ENCODE data around the gene DNAJA4.

GRCh38 chr15:78228356-78228996, 35.9 kb upstream of the DNAJA4 start:
- TF ChIP-seq ZNF234 (CRISPR knock-in tag; conservative IDR thresholded peaks at IDR 0.05) = no peak
- no peak for TF ChIP-seq CHD2 (IDR thresholded peaks at IDR 0.05; ENCODE audit: low read depth, low read length)
- no peak for TF ChIP-seq CBFB (CRISPR knock-in tag; IDR thresholded peaks at IDR 0.05)
- TF ChIP-seq MAFK (conservative IDR thresholded peaks at IDR 0.05 in 1 of 2, IDR thresholded peaks at IDR 0.05 in 1 of 2; ENCODE audit: low read length in 2 of 2) = no peak
- TF ChIP-seq CTCF (CRISPR knock-in tag; IDR thresholded peaks at IDR 0.05) = no peak
- TF ChIP-seq, protein P1, sequence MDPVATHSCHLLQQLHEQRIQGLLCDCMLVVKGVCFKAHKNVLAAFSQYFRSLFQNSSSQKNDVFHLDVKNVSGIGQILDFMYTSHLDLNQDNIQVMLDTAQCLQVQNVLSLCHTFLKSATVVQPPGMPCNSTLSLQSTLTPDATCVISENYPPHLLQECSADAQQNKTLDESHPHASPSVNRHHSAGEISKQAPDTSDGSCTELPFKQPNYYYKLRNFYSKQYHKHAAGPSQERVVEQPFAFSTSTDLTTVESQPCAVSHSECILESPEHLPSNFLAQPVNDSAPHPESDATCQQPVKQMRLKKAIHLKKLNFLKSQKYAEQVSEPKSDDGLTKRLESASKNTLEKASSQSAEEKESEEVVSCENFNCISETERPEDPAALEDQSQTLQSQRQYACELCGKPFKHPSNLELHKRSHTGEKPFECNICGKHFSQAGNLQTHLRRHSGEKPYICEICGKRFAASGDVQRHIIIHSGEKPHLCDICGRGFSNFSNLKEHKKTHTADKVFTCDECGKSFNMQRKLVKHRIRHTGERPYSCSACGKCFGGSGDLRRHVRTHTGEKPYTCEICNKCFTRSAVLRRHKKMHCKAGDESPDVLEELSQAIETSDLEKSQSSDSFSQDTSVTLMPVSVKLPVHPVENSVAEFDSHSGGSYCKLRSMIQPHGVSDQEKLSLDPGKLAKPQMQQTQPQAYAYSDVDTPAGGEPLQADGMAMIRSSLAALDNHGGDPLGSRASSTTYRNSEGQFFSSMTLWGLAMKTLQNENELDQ (CRISPR knock-in tag; IDR thresholded peaks at IDR 0.05; ENCODE audit: borderline replicate concordance) = no peak
- no peak for TF ChIP-seq TCF7 (IDR thresholded peaks at IDR 0.05; ENCODE audit: low read depth)
- TF ChIP-seq HOXA7 (CRISPR knock-in tag; IDR thresholded peaks at IDR 0.05) = no peak
- TF ChIP-seq, protein P2, sequence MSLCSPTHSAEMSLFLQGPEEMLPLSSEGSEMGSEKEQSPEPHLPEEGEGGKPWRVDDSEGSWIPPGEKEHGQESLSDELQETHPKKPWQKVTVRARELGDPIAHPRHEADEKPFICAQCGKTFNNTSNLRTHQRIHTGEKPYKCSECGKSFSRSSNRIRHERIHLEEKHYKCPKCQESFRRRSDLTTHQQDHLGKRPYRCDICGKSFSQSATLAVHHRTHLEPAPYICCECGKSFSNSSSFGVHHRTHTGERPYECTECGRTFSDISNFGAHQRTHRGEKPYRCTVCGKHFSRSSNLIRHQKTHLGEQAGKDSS (CRISPR knock-in tag; IDR thresholded peaks at IDR 0.05; ENCODE audit: borderline replicate concordance, low read depth) = no peak
- TF ChIP-seq ZNF792 (CRISPR knock-in tag; IDR thresholded peaks at IDR 0.05) = no peak
- TF ChIP-seq FOXC1 (CRISPR knock-in tag; IDR thresholded peaks at IDR 0.05; ENCODE audit: borderline replicate concordance) = no peak
- no peak for TF ChIP-seq RXRA (CRISPR knock-in tag; IDR thresholded peaks at IDR 0.05)
- TF ChIP-seq ZBTB7A (CRISPR knock-in tag; IDR thresholded peaks at IDR 0.05) = no peak
- no peak for TF ChIP-seq HDAC2 (CRISPR knock-in tag; IDR thresholded peaks at IDR 0.05)

All from HepG2 (cell line).